Panc1 (cell line): ENCODE data around the gene HYDIN. TPM values are rescaled to one million over a fixed set of nuclear protein-coding genes. Genes with fewer than 3 reads are reported as not detected.

ENCODE experiments used
- ATAC-seq: fragments of 200-7000 bp; cut with Tn5 transposase; 2 replicates; pipeline ENCODE4 v1.9.1; 2020; ENCODE audit warnings: mild to moderate bottlenecking, moderate library complexity
- BruUV-seq: library from RNA; stranded (reverse); fragments of 400-500 nt; replicated peaks from 2 replicates; lab custom pipeline; 2021; lab: Mats Ljungman, UMichigan
- CTCF ChIA-PET: fragments of 300-600 bp; sonication (Branson Sonifier 250); formaldehyde crosslinking; loops from one replicate; lab custom pipeline; 2022; ENCODE audit warnings: antibody characterized with exemption; lab: Charles Lee
- POLR2A ChIA-PET: fragments of 300-600 bp; sonication (Branson Sonifier 250); formaldehyde crosslinking; loops from one replicate; lab custom pipeline; 2022; ENCODE audit warnings: antibody characterized with exemption; lab: Charles Lee
- DNase-seq: peaks from one replicate; pipeline ENCODE4 v3.0.0-alpha.2; 2010; ENCODE audit warnings: low read depth, low spot score
- H3K27ac ChIP-seq: 2 replicates; pipeline ENCODE4 v1.5.1; 2011; ENCODE audit warnings: mild to moderate bottlenecking, low read length, inconsistent platforms
- H3K27me3 ChIP-seq: fragments of 200-500 bp; sonication (Bioruptor generic); 2 replicates; pipeline ENCODE4 v1.6.0; 2014; ENCODE audit warnings: low read length, inconsistent platforms; ENCODE audit not compliant: control insufficient read depth, insufficient read depth
- H3K36me3 ChIP-seq: fragments of 200-500 bp; sonication (Bioruptor generic); 2 replicates; pipeline ENCODE4 v1.5.1; 2014; ENCODE audit warnings: inconsistent platforms, mild to moderate bottlenecking, low read length, moderate library complexity; ENCODE audit not compliant: control insufficient read depth, insufficient read depth
- H3K4me1 ChIP-seq: 2 replicates; pipeline ENCODE4 v1.5.1; 2011; ENCODE audit warnings: inconsistent platforms, mild to moderate bottlenecking, low read length, moderate library complexity; ENCODE audit not compliant: control insufficient read depth, insufficient read depth
- H3K4me3 ChIP-seq, 2 experiments: 2 replicates each; pipeline ENCODE4 v1.5.1; 2011 to 2012; ENCODE audit warnings: low read depth in 2 of 2, low read length in 2 of 2, mild to moderate bottlenecking in 2 of 2, inconsistent platforms in 1 of 2, moderate library complexity in 1 of 2
- H3K9me3 ChIP-seq: fragments of 200-500 bp; sonication (Bioruptor generic); 2 replicates; pipeline ENCODE4 v1.5.1; 2014; ENCODE audit warnings: low read depth, mild to moderate bottlenecking, inconsistent platforms, low read length, moderate library complexity; ENCODE audit not compliant: control insufficient read depth, insufficient read depth
- CTCF ChIP-seq: fragments of 450-650 bp; IDR thresholded peaks from 2 replicates; pipeline ENCODE4 v1.5.1; 2017; ENCODE audit warnings: mild to moderate bottlenecking
- POLR2AphosphoS5 ChIP-seq: IDR thresholded peaks from 2 replicates; pipeline ENCODE4 v1.6.1; 2012; ENCODE audit warnings: mild to moderate bottlenecking, low read depth, low read length, moderate library complexity
- SIN3A ChIP-seq: IDR thresholded peaks from 2 replicates; pipeline ENCODE4 v1.6.1; 2012; ENCODE audit warnings: low read depth, mild to moderate bottlenecking, low read length, moderate library complexity, borderline replicate concordance; ENCODE audit not compliant: insufficient read depth
- TCF7L2 ChIP-seq: IDR thresholded peaks from 2 replicates; pipeline ENCODE4 v1.6.1; 2011; ENCODE audit warnings: mild to moderate bottlenecking, low read depth, low read length, inconsistent platforms
- in situ Hi-C: cut with HindIII; loops from 2 replicates; pipeline ENCODE4 v1.10.0; 2016; ENCODE audit warnings: low sequenced_read_pairs, low pct_unique_long_range_greater_than_20kb
- intact Hi-C: fragments of 100-400 bp; cut with micrococcal nuclease; formaldehyde crosslinking; loops from one replicate; pipeline ENCODE4 v1.10.0; 2022; ENCODE audit not compliant: unreplicated experiment
- total RNA-seq: library from RNA; stranded (reverse); gene quantifications from one replicate; pipeline ENCODE4 v1.2.1, GENCODE V29; 2021; ENCODE audit not compliant: unreplicated experiment
- TF ChIP-seq, protein P1 (sequence below), 2 experiments: IDR thresholded peaks; 2 replicates each; pipeline ENCODE4 v1.6.1; 2011 to 2012; ENCODE audit warnings: low read depth in 2 of 2, control low read depth in 1 of 2, low read length in 1 of 2, mild to moderate bottlenecking in 1 of 2, moderate library complexity in 1 of 2; ENCODE audit not compliant: insufficient read depth in 1 of 2

The HYDIN gene
- total RNA-seq, 1 experiment from 2014 or later = 0.80 TPM

DNA sequence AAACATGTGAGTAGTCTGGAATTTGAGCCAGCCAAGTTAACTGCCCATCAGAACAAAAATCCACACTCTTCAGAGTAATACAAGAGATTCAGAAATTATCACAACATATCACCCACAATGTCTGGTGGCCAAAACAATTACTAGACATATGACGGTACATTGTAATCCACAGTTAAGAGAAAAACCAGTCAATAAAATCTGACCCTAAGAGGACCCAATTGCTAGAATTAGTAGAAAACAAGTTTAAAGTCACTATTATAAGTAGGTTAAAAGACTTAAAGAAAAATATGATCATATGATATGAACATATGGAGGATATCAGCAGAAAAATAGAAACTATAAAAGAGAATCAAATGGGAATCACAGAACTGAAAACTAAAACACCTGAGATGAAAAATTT is 42.9 kb upstream of the HYDIN start:
- CTCF ChIA-PET = no interaction called here
- no peaks in the 10 kb centered on the region for H3K4me1 ChIP-seq
- no peaks in the 10 kb centered on the region for H3K27me3 ChIP-seq
- H3K36me3 ChIP-seq = no peaks in the 10 kb centered on the region
- no TSS peak for BruUV-seq
- ATAC-seq = no peak
- no peak for DNase-seq
- H3K9me3 ChIP-seq = no peaks in the 10 kb centered on the region
- intact Hi-C loops (no loop called here), in situ Hi-C loops (no loop called here)
- POLR2A ChIA-PET = no interaction called here
- no peak overlapping the region for H3K4me3 ChIP-seq
- TF ChIP-seq TCF7L2 = no peak
- TF ChIP-seq, protein P1, sequence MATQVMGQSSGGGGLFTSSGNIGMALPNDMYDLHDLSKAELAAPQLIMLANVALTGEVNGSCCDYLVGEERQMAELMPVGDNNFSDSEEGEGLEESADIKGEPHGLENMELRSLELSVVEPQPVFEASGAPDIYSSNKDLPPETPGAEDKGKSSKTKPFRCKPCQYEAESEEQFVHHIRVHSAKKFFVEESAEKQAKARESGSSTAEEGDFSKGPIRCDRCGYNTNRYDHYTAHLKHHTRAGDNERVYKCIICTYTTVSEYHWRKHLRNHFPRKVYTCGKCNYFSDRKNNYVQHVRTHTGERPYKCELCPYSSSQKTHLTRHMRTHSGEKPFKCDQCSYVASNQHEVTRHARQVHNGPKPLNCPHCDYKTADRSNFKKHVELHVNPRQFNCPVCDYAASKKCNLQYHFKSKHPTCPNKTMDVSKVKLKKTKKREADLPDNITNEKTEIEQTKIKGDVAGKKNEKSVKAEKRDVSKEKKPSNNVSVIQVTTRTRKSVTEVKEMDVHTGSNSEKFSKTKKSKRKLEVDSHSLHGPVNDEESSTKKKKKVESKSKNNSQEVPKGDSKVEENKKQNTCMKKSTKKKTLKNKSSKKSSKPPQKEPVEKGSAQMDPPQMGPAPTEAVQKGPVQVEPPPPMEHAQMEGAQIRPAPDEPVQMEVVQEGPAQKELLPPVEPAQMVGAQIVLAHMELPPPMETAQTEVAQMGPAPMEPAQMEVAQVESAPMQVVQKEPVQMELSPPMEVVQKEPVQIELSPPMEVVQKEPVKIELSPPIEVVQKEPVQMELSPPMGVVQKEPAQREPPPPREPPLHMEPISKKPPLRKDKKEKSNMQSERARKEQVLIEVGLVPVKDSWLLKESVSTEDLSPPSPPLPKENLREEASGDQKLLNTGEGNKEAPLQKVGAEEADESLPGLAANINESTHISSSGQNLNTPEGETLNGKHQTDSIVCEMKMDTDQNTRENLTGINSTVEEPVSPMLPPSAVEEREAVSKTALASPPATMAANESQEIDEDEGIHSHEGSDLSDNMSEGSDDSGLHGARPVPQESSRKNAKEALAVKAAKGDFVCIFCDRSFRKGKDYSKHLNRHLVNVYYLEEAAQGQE (IDR thresholded peaks at IDR 0.05; ENCODE audit: insufficient read depth in 1 of 2, low read depth in 2 of 2, low read length in 1 of 2) = no peak
- TF ChIP-seq CTCF = no peak
- no peak for TF ChIP-seq POLR2AphosphoS5
- no peak for TF ChIP-seq SIN3A
- H3K27ac ChIP-seq = no peak overlapping the region

DNA sequence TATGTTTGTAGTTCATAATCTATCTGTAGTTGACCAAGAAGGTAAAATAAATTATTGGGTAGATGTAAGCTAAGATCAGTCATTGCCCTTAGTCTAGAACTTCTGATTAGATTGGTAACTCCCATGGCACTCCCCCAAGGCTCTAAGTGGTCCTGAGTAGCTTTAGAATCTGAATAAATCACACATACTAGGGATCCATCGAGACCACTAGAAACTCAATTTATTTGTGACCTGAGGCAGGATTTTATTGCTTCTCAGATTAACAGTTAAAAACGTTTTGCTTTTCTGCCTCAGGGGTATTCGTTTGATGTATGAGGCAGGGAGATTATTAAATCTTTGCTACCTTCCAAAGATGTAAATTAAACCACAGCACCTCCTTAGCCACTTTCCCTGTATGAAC is 33.8 kb upstream of the HYDIN start:
- intact Hi-C loops (no loop called here), in situ Hi-C loops (no loop called here)
- ChIA-PET CTCF (no interaction called here), POLR2A (no interaction called here)
- no peaks in the 10 kb centered on the region for H3K36me3 ChIP-seq
- H3K9me3 ChIP-seq = no peaks in the 10 kb centered on the region
- no peak for ATAC-seq
- BruUV-seq = no TSS peak
- DNase-seq = no peak
- H3K27ac ChIP-seq = no peak overlapping the region
- no peaks in the 10 kb centered on the region for H3K4me1 ChIP-seq
- TF ChIP-seq TCF7L2 (no peak), SIN3A (no peak)
- H3K4me3 ChIP-seq = no peak overlapping the region
- H3K27me3 ChIP-seq = no peaks in the 10 kb centered on the region

GRCh38 chr16:71263582-71263981 is 33.1 kb upstream of the HYDIN start:
- Histone ChIP-seq H3K4me1 (no peaks in the 10 kb centered on the region), H3K27ac (no peak overlapping the region), H3K9me3 (no peaks in the 10 kb centered on the region), H3K27me3 (no peaks in the 10 kb centered on the region; the same call in 1 of the 2 replicates), H3K36me3 (no peaks in the 10 kb centered on the region), H3K4me3 (no peak overlapping the region)
- BruUV-seq = no TSS peak
- in situ Hi-C loops (no loop called here), intact Hi-C loops (no loop called here)
- TF ChIP-seq, protein P1 (IDR thresholded peaks at IDR 0.05; ENCODE audit: insufficient read depth in 1 of 2, low read depth in 2 of 2, low read length in 1 of 2) = no peak
- TF ChIP-seq SIN3A (no peak), POLR2AphosphoS5 (no peak), CTCF (no peak), TCF7L2 (no peak)
- ChIA-PET POLR2A (no interaction called here), CTCF (no interaction called here)
- ATAC-seq (no peak), DNase-seq (no peak)
